HG03280 (cell line): ENCODE measurements around the gene POU2AF3.
"Not testable (repeated sequence)": the region's sequence is repeated elsewhere in the genome, so short reads cannot be mapped to it uniquely, and the experiment has no call there.

Source experiments
- ATAC-seq: cut with Tn5 transposase; IDR thresholded peaks from one replicate; pipeline ENCODE4 v1.9.1; 2021; ENCODE audit warnings: mild to moderate bottlenecking, moderate library complexity; ENCODE audit not compliant: unreplicated experiment

The POU2AF3 gene

GRCh38 chr11:111300569-111300968 lies 2.2 kb downstream of the POU2AF3 start:
- ATAC-seq: no peak

- ATAC-seq: no peak
Measured at GRCh38 chr11:111301004-111301841, 2.9 kb downstream of the POU2AF3 start.

GRCh38 chr11:111301842-111302118 lies 3.4 kb downstream of the POU2AF3 start:
- no peak for ATAC-seq

GRCh38 chr11:111302298-111302697 lies 4.0 kb downstream of the POU2AF3 start:
- no peak for ATAC-seq

GRCh38 chr11:111303461-111303860 lies 5.1 kb downstream of the POU2AF3 start:
- ATAC-seq: no peak

- ATAC-seq: no peak
Measured at GRCh38 chr11:111305162-111305802, 6.9 kb downstream of the POU2AF3 start.

- ATAC-seq: no peak
Measured at GRCh38 chr11:111305876-111306275, 7.5 kb downstream of the POU2AF3 start.

- no peak for ATAC-seq
Measured at GRCh38 chr11:111306321-111306720, 8.0 kb downstream of the POU2AF3 start.

GRCh38 chr11:111307472-111308108 lies 9.2 kb downstream of the POU2AF3 start:
- ATAC-seq: no peak

- ATAC-seq: no peak
Measured at GRCh38 chr11:111308140-111308539, 9.8 kb downstream of the POU2AF3 start.

GRCh38 chr11:111309215-111309915 lies 11.0 kb downstream of the POU2AF3 start:
- no peak for ATAC-seq

GRCh38 chr11:111310088-111310487 lies 11.7 kb downstream of the POU2AF3 start:
- ATAC-seq: no peak

- ATAC-seq: no peak
Measured at GRCh38 chr11:111310723-111311122, 12.4 kb downstream of the POU2AF3 start.

- ATAC-seq: no peak
Measured at GRCh38 chr11:111312076-111312475, 13.7 kb downstream of the POU2AF3 start.

- ATAC-seq: no peak
Measured at GRCh38 chr11:111319296-111319695, 20.9 kb downstream of the POU2AF3 start.

- not testable (repeated sequence) for ATAC-seq
Measured at GRCh38 chr11:111320199-111320598, 21.9 kb downstream of the POU2AF3 start.

GRCh38 chr11:111320728-111321568 lies 22.6 kb downstream of the POU2AF3 start:
- no peak for ATAC-seq

- ATAC-seq: no peak
Measured at GRCh38 chr11:111322534-111322933, 24.2 kb downstream of the POU2AF3 start.

- no peak for ATAC-seq
Measured at GRCh38 chr11:111324277-111324720, 26.0 kb downstream of the POU2AF3 start.

- no peak for ATAC-seq
Measured at GRCh38 chr11:111325259-111325658, 26.9 kb downstream of the POU2AF3 start.
